HG02973 (cell line): ENCODE measurements around the gene WASF3.

Experiments
- ATAC-seq: cut with Tn5 transposase; IDR thresholded peaks from one replicate; pipeline ENCODE4 v1.9.1; 2021; ENCODE audit warnings: moderate library complexity; ENCODE audit not compliant: unreplicated experiment

Gene WASF3

DNA sequence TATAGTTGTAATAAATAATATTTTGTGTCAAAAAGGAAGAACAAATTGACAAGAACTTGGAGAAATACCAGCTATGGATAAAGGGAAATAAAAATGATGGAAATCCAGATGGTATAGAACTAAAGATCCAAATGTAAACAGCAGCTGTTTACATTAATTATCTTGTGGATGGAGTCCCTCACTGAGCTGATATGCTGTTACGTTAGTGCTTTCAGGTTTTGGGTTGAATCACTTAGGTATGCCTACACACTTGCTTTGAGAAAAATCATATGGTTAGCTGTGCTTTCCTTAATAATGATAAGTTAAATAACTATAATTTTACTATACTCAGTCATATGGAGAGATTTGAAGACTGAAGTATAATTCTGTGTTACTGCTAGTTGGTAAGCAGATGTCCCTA lies 27.7 kb downstream of the WASF3 start:
- ATAC-seq, result no peak

DNA sequence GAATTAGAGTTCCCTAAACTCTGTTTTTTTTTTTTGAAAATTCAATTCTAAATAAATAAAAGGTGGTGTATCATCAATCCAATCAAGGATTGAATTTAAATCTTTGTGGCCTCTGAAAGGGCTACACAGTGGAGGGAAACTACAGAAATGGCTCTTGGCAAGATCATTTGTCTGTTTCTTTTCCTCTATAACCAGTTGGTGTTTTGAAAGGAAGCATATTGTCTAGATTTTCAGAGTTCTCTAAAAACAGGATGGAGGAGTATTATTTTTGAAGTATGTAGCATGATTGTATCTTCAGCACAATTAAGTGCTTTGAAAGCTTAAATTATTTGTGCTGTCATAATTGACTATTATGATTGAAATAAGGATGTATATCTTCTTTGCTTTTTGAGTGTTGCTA lies 29.8 kb downstream of the WASF3 start:
- ATAC-seq, result no peak

DNA sequence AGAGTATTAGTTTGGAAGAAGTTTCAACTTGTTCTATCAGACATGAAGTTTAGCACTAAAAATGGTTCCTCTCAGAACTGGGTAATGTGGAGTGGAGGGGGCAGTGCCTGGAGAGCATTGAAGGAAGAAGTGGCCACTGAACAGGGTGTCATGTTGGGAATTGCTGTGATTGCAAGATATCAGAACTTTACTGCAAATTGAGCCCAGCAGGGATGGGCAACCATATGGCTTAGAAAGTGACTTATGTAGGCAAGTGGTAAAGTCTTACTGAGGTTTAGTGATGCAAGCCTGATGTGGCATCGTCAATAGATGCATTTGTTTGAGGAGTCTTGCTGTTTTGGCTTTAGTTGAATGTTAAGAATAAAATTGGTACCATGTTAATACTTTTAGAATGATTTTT lies 31.7 kb downstream of the WASF3 start:
- no peak for ATAC-seq

DNA sequence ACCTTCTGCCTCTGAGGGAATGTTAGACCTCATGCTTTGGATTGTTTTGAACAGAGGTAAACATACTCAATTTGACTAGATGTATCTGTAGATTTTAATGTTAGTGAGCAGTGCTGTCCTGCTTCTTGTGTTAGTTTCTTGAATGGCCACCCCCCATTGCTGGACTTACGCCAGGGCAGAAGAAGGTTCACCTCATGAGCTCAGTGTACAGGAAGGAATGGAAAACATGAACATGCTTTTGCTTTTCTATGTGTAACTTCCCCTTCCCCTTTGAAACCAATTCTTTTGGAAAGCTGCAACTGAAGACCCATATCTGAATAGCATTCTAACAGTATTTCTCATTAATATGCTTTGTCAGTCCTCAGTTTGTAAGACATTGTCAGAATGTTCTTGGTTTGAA lies 32.3 kb downstream of the WASF3 start:
- no peak for ATAC-seq

DNA sequence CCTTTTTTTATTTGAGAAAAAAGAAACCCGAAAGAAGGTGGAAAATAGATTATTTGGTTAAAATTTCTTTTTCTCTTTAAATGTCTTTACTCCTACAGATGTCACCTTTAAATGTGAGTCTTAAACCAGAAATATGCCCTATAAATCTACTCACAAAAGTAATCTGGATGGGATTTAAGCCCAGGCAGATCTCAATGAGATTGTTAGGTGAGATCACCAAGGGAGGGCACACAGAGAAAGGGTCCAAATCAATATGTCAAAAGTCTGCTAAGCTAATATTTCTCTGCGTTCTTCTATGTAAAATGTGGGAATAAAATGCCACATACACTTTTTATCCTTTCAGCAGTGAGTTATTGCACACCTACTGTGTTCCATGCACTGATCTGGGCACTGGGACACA lies 32.9 kb downstream of the WASF3 start:
- no peak for ATAC-seq

DNA sequence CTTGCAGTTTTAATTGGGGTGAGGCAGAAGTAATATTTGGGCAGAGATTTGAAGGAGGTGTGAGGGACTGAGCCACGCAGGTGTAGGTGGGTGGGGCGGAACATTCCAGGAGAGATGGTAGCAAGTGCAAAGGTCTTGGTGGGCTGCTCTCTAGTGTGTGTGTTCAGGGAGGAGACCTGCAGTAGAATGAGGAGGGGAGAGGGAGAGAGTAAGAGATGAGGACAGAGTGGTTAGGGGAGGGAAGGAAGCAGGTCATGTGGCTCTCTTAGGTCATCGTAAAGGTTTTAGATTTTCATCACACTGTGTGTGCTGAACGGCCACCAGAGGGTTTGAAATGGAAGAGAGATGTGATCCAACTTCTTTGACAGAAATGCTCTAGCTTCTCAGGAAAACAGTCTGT lies 33.5 kb downstream of the WASF3 start:
- no peak for ATAC-seq

DNA sequence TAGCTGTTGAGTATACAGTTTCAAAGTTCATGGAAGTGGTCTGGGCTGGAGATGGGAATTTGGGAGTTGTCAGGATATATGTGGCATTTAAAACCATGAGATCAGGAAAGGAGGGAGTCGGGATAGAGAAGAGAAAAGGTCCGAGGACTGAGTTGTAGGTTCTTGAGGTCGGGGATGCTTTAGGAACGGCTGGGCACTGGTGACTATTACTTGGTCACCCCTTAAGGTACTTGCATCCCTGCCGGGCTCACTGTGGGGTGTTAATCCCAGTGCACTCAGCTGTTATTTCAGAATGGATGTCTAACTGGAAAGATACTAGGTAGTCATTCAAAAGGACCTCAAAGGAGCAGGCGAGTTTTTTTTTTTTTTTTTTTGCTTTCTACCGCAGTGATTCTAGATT lies 34.2 kb downstream of the WASF3 start:
- ATAC-seq, result no peak

DNA sequence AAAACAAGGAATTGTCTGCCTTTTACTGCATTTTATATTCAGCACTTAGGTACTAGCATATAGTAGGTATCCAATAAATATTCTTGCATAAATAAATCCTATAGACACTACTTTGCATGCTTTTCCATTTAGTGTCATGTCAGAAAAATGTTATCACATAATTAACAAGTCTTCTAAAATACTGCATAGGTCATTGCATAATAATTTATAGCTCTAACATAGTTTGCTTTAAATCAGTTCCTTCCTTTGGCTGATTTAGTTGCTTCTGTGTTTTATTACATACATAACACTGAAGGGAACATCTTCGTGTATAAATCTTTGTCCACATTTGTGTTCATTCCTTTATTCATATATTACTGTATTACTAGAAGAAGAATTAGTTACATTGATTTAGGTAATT lies 36.2 kb downstream of the WASF3 start:
- ATAC-seq, result no peak

DNA sequence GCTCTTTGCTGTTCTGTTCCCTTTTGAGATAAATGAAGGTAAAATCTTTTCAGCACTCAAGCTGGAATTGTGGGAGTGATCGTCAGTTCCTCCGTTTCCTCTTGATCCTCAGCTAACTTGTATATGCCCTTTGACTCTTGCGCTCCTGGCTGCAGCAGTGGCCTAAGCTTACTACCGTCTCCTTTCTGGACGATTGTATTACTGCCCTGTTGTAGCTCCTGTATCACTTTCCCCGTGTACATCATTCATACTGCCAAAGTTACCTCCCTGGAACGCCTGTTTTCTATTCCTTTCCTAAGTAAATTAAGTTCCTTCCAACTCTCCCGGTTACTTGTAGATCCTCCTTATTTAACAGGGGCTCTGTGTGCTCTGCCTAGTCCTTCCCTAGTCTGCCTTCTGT lies 36.9 kb downstream of the WASF3 start:
- ATAC-seq, result no peak

DNA sequence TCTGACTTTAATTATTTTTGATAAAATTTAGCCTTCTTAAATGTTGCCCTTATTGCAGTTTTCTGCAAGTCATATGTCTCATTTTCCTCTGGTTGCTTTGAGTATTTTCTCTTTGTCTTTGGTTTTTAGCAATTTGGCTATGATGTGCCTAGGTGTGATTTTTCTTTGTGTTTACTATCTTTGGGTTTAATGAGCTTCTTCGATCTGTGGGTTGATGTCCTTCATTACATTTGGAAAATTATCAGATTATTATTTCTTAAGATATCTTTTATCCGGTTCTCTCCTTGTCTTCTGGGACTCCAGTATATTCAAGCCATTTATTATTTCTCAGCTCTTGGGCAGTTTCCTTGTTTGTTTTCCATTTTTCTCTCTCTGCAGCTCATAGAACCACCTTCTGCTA lies 39.0 kb downstream of the WASF3 start:
- no peak for ATAC-seq

DNA sequence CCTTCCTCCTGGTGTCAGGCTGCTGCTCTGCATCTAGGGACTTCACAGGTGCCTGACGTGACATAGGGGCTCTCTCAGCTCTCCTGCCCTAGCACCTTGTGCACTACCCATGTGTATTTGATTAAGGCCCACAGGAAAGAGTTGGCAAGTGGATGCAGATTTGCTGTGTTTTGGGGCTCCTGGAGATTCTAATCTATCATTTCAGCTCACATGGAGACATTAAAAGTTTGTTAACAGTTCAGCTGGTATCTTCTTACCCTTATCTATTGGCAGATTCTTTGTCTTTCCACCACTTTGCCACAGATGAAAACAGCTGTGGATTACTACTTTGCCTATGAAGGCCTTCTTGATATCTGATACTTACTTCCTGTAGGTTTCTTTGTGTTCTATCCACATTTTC lies 41.9 kb downstream of the WASF3 start:
- no peak for ATAC-seq

DNA sequence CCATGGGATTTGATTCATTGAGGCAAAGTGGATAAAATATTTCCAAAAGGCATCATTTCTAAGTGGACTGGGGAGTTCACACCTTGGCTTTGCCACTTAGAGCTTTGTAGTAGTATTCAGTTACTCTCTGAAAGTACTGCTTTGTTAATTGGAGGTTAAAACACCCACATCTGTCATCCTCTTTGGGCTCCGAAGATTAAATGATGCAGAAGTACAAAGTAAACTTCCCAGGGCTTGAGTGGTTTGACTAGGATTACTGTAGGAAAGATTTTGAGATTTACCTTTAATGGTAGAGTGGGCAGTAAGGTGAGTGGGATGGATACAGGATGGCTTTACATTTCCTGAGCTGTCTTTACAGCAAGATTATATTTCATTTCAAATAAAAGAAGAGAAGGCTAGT lies 42.4 kb downstream of the WASF3 start:
- ATAC-seq, result no peak

DNA sequence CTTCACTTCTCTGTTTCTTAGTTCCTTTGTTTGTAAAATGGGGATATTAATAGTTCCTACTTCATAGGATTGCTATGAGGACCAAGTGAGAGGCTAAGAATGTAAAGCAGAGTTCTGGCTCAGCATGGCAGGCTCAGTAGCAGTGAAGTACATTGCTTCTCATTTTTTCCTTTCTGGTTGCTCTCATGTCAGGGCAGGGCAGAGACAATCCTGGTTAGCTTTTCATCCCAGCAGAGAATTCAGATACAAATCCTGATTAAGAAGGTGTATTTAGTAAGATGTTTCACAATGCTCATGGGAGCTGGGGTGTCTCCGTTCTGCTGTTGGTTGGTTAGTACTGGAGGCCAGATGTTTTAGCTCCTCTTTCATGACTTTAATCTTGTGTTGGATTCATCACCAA lies 42.9 kb downstream of the WASF3 start:
- no peak for ATAC-seq

DNA sequence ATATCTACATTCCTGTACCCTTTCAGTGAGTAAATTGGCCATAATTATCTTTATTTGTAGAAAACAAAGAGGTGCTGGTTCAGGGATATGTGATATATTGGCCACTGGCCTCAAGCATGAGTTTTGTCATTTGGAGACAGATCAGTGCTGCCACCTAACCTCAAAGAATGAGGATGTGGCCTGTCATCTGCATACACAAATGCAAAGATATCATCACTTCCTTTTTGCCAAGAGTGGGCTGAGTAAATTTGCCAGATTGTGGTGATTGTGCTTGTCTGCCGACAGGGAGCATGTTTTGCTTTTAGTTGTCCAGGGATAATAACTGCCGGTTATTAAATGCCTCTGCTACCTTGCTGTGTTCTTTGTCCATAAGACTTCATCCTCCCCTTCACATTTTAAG lies 44.2 kb downstream of the WASF3 start:
- peak; percentile 63 for ATAC-seq

DNA sequence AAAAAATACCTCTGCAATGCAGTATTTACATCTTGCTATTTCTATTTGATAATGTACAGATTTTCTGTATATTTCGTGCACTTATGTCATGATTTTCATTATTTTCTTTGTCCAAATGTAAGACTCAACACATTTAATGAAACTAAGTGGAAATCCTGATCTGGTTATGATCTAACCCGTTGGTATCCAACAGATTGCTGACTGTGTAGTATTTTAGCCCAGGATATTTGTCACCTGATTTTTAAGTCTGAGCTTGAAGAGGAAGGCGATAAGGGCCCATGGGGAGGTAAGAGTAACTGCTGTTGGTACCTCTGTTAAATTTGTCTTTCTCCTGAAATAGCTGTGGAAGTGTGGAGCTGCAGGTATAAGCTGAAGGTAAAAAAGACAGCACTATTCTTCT lies 45.3 kb downstream of the WASF3 start:
- no peak for ATAC-seq

DNA sequence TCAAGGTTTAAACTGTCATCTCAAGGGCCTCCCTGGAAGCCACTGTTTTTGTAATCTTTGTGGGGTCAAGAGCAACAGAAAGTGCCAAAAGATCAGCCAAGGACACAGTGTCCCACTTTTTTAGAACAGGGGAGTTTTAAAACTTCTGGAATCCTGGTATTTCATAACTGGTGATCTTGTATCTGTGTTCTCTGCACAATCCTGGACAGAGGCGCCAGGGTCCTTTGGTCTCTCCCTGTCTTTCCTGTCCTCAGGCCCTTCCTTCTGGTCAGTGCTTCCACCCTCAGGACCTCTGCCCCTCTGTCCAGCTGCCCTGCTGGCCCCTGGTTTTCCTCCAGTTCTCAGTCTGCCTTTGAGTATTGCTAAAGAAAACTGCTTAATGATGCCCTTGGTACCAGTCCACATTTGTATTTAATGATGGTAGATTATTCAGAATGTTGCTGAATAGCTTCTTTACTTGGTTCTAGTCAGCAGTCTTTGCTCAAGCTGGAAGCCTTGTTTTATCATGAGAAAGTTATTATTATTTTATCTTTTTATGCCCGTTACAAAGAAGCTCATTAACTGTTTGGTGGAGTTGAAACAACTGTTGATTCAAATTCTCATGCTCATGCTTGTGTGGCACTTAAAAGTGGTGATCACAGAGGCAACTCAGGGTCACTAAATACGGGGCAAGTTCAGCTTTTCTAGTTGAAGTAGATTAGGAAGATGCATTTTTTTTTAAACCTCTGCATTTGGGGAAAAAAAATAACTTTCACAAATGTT lies 47.5 kb downstream of the WASF3 start:
- no peak for ATAC-seq

DNA sequence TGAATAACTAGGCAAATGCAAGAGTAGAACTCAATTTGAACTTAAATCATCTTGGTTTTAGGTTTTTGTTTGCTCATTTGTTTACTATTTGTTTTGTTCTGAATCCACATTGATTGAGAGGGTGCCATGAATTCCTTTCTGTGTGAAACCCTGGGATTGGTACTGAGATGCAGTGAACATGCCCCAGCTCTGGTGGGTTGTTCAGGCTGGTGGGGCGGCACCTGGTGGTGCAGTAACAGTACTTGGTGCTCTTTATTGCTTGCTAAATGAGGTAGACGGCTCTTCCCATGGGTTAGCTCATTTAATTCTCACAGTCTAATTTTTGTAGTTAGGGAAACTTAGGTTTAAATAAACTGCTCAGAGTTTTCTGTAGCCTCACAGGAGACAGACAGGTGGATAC lies 48.4 kb downstream of the WASF3 start:
- ATAC-seq, result no peak

DNA sequence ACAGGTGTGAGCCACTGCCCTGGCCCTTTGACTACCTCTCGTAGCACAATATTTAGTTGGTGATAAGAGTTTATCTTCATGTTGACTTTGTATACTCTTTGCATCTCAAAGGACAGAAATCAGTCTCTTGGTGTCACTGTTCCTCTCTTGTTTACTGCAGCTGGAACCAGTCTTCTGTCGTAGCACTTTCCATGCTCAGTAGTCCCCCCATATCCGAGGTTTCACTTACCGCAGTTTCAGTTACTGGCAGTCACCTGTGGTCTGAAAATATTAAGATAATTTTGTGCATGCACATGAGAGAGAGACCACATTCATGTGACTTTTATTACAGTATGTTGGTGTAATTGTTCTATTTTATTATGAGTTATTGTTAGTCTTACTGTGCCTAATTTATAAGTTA lies 49.1 kb downstream of the WASF3 start:
- ATAC-seq, result no peak

DNA sequence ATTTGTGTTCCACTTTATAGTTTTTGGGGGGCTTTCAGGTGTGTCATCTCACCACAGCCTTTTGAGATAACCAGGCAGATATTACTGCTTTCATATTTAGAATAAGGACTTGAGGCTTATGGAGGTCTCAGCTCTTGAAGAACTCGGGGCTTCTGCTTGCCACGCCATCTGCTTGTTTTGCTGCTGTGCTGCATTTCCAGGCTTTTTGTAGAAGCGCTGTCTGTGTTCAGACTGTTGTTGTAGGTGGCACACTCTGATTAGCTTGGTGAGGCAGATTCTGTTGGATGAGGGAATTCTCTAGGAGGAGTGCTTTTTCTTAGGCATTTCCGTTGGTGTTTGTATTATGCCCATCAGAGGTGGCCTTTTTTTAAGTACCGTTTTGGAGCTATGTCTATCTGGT lies 57.2 kb downstream of the WASF3 start:
- ATAC-seq, result no peak

DNA sequence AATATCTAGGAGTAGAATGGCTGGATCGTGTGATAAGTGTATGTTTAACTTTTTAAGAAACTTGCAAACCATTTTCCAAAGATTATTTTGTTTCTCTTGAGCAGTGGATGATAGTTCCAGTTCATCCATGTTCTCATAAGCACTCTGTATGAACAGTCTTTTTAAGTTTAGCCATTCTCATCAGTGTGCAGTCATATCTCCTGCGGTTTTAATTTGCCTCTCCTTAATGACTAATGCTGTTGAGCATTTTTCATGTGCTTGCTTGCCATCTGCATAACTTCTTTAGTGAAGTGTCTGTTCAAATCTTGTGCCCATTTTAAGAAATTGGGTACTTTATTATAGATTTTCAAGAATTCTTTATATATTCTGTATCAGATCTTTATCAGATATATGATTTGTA lies 58.6 kb downstream of the WASF3 start:
- ATAC-seq, result no peak

DNA sequence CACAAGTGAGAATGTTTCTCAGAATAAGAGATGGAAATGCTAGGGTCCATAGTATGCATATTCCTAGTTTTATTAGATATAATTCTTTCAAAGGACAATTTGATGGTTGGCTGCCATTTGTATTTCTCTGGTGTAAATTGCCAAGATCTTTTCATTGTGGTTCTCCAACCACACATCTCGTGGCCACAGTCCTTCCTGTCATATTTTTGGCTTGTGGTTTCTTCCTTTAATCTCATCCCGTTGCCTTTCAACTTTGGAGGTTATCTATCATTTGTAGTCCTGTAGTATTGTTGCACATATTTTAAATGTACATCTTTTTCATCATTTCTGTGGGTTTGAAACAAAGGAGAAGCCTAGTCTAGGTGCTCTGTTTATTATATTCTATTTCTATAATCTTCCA lies 61.2 kb downstream of the WASF3 start:
- ATAC-seq, result no peak

DNA sequence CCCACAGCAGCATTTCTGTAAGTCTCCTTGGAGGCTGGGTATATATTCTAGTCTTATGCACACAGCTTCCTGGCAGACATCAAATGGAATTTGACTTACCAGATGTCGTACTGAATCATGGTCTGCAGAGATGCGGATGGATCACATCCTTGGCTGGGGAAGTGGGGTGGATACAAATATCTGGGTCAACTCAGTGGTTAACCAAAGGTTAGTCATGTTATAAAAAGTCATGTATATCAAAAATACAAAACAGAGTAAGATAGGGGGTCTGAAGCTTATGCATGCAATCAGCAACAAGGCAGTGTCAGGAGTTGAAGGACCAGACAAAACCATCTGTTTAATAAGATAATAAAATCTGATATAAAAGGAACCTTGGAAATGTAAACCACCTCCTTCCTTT lies 61.9 kb downstream of the WASF3 start:
- no peak for ATAC-seq

DNA sequence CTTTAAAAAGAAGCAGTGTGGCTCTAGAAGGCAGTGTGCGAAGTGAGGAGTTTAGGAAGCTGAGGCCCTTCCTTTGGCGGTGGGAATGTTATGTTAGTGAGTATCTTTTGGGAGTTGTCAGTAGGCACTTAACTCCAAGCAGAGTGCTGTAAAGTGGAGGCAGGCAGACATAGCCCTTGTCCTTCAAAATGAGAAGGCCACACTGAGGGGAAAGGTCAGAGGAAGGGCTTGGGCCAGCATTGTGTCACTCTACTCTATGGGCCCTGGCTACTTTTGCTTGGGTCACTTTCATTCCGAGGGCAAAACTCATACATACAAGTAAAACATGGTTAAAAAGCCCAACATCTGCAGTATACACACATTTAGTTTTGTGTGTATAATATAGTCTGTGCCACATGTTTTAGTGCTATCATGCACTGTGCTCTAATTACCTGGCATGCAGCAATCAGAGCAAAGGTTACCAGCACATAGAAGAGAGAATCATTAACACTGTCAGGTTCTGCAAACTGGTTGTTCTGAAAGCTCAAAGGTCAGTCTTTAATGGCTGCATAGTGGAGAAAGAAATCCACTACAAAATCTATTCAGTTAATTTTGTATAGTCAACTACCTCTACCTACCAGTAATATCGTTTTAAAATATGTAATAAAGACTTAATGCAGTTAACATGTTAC lies 64.4 kb downstream of the WASF3 start:
- ATAC-seq, result no peak
